PFSK-1 (cell line): ENCODE results near the gene ARHGAP10.

Source experiments
- POLR2AphosphoS5 ChIP-seq: IDR thresholded peaks from 2 replicates; pipeline ENCODE4 v1.6.1; 2012; ENCODE audit warnings: low read depth, mild to moderate bottlenecking, control low read depth, low read length, moderate library complexity
- REST ChIP-seq, 2 experiments: IDR thresholded peaks; 2 replicates each; pipeline versions ENCODE4 v1.6.1 to v1.8.0; 2011 to 2012; ENCODE audit warnings: low read depth in 2 of 2, low read length in 2 of 2, control low read depth in 1 of 2, inconsistent platforms in 1 of 2, mild to moderate bottlenecking in 1 of 2, moderate library complexity in 1 of 2; ENCODE audit not compliant: insufficient read depth in 1 of 2
- TAF1 ChIP-seq: IDR thresholded peaks from 2 replicates; pipeline ENCODE4 v1.6.1; 2012; ENCODE audit warnings: low read length, control low read depth, borderline replicate concordance; ENCODE audit not compliant: insufficient read depth

DNA sequence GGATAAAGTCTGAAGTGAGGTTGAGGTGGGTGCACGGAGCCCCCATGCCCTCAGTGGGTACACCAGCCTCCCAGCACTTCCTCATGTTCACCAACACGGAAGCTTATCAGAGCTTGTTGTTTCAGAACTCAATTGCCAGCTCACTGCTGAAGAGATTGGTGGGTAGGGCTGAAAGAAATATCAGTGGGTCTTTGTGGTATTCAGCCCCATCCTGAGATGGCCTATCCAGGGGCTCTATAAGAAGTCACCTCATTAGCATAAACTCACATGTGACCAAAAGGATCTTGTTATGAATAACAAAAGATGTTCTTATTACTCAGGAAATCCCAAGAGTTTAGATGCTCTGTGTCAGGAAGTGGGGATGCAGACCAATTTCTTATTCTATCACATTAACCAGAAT lies 177.3 kb downstream of the ARHGAP10 start:
- TF ChIP-seq POLR2AphosphoS5 = no peak
- no peak for TF ChIP-seq REST (IDR thresholded peaks at IDR 0.05; ENCODE audit: insufficient read depth in 1 of 2, low read depth in 2 of 2, low read length in 2 of 2)
- TF ChIP-seq TAF1 = no peak
